ENCODE data around the gene RMND1. TPM values are rescaled to one million over a fixed set of nuclear protein-coding genes. Genes with fewer than 3 reads are reported as not detected.

The RMND1 gene
- total and polyA plus RNA-seq, 2 of the 13 experiments (the other 11 are each of a cell fraction or from before 2014, with no cell fraction given) = 34.0 to 72.5 TPM

DNA sequence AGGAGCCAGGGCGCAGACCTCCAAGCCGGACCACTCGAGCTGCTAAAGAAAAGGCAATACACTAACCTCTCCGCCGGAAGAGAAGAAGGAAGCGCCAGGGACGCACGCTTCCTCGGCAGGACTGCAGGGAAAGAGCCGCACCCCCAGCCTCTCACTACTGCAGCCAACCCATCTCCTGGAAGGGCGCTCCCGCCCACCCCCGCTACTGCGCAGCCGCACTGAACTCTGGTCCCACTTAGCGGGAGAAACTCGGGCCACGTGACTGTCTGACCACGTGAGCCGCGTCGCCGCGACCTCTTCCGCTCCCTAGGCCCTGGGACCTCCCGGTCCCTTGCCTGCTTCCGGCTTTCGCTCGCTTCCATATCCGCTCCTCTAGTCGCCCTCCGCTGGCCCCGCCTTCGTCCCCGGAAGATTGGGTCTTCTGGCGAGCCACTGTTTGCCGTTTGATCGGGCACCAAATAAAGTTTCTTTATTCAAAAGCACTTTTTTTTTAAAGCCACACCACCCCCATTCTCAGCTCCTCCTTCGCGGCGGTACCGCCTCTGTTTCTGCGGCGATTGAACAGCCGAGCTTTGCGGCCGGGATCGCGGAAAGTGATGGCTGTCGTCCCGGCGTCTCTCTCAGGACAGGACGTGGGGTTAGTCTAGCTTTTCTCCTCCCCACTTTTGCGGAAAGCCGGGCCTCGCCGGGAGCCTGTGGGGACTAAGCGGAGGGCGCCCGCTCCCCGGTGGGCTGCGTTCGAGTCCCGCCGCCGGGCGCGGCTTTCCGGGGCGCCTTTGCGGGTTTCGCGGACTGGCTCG is at the start of gene RMND1 (continued):
- peak; percentile 83 for TF ChIP-seq FOXA3 (CRISPR knock-in tag; IDR thresholded peaks at IDR 0.05)
- no peak for TF ChIP-seq MZF1 (CRISPR knock-in tag; IDR thresholded peaks at IDR 0.05; ENCODE audit: borderline replicate concordance)
- TF ChIP-seq, protein P1, sequence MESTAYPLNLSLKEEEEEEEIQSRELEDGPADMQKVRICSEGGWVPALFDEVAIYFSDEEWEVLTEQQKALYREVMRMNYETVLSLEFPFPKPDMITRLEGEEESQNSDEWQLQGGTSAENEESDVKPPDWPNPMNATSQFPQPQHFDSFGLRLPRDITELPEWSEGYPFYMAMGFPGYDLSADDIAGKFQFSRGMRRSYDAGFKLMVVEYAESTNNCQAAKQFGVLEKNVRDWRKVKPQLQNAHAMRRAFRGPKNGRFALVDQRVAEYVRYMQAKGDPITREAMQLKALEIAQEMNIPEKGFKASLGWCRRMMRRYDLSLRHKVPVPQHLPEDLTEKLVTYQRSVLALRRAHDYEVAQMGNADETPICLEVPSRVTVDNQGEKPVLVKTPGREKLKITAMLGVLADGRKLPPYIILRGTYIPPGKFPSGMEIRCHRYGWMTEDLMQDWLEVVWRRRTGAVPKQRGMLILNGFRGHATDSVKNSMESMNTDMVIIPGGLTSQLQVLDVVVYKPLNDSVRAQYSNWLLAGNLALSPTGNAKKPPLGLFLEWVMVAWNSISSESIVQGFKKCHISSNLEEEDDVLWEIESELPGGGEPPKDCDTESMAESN (CRISPR knock-in tag; conservative IDR thresholded peaks at IDR 0.05) = peak; percentile 92
- TF ChIP-seq, protein P2, sequence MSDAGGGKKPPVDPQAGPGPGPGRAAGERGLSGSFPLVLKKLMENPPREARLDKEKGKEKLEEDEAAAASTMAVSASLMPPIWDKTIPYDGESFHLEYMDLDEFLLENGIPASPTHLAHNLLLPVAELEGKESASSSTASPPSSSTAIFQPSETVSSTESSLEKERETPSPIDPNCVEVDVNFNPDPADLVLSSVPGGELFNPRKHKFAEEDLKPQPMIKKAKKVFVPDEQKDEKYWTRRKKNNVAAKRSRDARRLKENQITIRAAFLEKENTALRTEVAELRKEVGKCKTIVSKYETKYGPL (CRISPR knock-in tag; IDR thresholded peaks at IDR 0.05) = peak; percentile 73
- peak; percentile 97 for TF ChIP-seq ZZZ3 (CRISPR knock-in tag; IDR thresholded peaks at IDR 0.05; ENCODE audit: borderline replicate concordance)
- TF ChIP-seq MATR3 (CRISPR knock-in tag; IDR thresholded peaks at IDR 0.05) = no peak
- TF ChIP-seq ZNF431 (CRISPR knock-in tag; IDR thresholded peaks at IDR 0.05; ENCODE audit: borderline replicate concordance, low read depth) = peak; percentile 90
- TF ChIP-seq SALL1 (CRISPR knock-in tag; IDR thresholded peaks at IDR 0.05) = peak; percentile 98
- no peak for TF ChIP-seq FOXA1 (IDR thresholded peaks at IDR 0.05)
- TF ChIP-seq FOXA1 (CRISPR knock-in tag; IDR thresholded peaks at IDR 0.05) = peak; percentile 46
- peak; percentile 70; the same call in 1 of the 2 replicates for TF ChIP-seq TIGD3 (CRISPR knock-in tag; IDR thresholded peaks at IDR 0.05; ENCODE audit: borderline replicate concordance)
- TF ChIP-seq PRDM15 (CRISPR knock-in tag; IDR thresholded peaks at IDR 0.05) = peak; percentile 80
- peak; percentile 96 for TF ChIP-seq NCOA1 (CRISPR knock-in tag; IDR thresholded peaks at IDR 0.05)
- no peak; the same call in 1 of the 2 replicates for TF ChIP-seq ZNF367 (CRISPR knock-in tag; IDR thresholded peaks at IDR 0.05; ENCODE audit: borderline replicate concordance)
- TF ChIP-seq ZBTB25 (CRISPR knock-in tag; IDR thresholded peaks at IDR 0.05) = peak; percentile 100
- TF ChIP-seq ZNF839 (CRISPR knock-in tag; IDR thresholded peaks at IDR 0.05; ENCODE audit: borderline replicate concordance) = peak; percentile 49
- TF ChIP-seq ZNF562 (CRISPR knock-in tag; IDR thresholded peaks at IDR 0.05; ENCODE audit: borderline replicate concordance) = no peak
- TF ChIP-seq PITX1 (CRISPR knock-in tag; IDR thresholded peaks at IDR 0.05) = no peak; the same call in 1 of the 2 replicates
- TF ChIP-seq NONO (IDR thresholded peaks at IDR 0.05) = no peak
- peak; percentile 91 for TF ChIP-seq NONO (CRISPR knock-in tag; conservative IDR thresholded peaks at IDR 0.05)
- TF ChIP-seq ZNF143 (CRISPR knock-in tag; IDR thresholded peaks at IDR 0.05) = peak; percentile 80

All from HepG2 (cell line).